PC-9 (cell line): ENCODE data around the gene METTL13.

Experiments used
- CTCF ChIP-seq: fragments of 200-600 bp; sonication (generic); conservative IDR thresholded peaks from 2 replicates; pipeline ENCODE4 v1.6.1; 2017; ENCODE audit warnings: mixed run types, antibody characterized with exemption, mild to moderate bottlenecking, moderate library complexity
- EZH2 ChIP-seq: fragments of 200-600 bp; sonication (generic); IDR thresholded peaks from 2 replicates; pipeline ENCODE4 v1.8.0; 2017; ENCODE audit warnings: antibody characterized with exemption, low read depth

- TF ChIP-seq CTCF (no peak), EZH2 (no peak)
These were observed 45.3 kb upstream of the METTL13 start for GRCh38 chr1:171736196-171736595.
